Trophoblast cell (in vitro differentiated cells and primary cell): ENCODE results near the gene SETDB2.
A peak's percentile ranks its signal among the peaks of the same experiment; 100 is the strongest.

Experiments used
- DNase-seq, 2 donors: peaks; one replicate each; pipeline ENCODE4 v3.0.0-alpha.2; 2016
- H2AFZ ChIP-seq: 2 replicates; pipeline ENCODE4 v1.6.1; 2013; ENCODE audit warnings: low read length, moderate library complexity, mild to moderate bottlenecking; ENCODE audit not compliant: insufficient read depth, poor library complexity
- H2AK5ac ChIP-seq: 2 replicates; pipeline ENCODE4 v1.6.1; 2013; ENCODE audit warnings: mild to moderate bottlenecking, low read length
- H2BK120ac ChIP-seq: 2 replicates; pipeline ENCODE4 v1.6.1; 2013; ENCODE audit warnings: low read length, mild to moderate bottlenecking, moderate library complexity; ENCODE audit not compliant: insufficient read depth, poor library complexity
- H2BK12ac ChIP-seq: 2 replicates; pipeline ENCODE4 v1.6.1; 2013; ENCODE audit warnings: mild to moderate bottlenecking, low read length, moderate library complexity
- H2BK5ac ChIP-seq: 2 replicates; pipeline ENCODE4 v1.6.1; 2013; ENCODE audit warnings: low read length, low read depth, moderate library complexity, mild to moderate bottlenecking; ENCODE audit not compliant: poor library complexity
- H3K14ac ChIP-seq: 2 replicates; pipeline ENCODE4 v1.6.1; 2013; ENCODE audit warnings: mild to moderate bottlenecking, low read length
- H3K18ac ChIP-seq: 2 replicates; pipeline ENCODE4 v1.6.1; 2013; ENCODE audit warnings: mild to moderate bottlenecking, low read length
- H3K23ac ChIP-seq: 2 replicates; pipeline ENCODE4 v1.6.1; 2013; ENCODE audit warnings: low read length
- H3K27ac ChIP-seq: 2 replicates; pipeline ENCODE4 v1.5.1; 2013; ENCODE audit warnings: low read depth, mild to moderate bottlenecking, inconsistent platforms, low read length, moderate library complexity
- H3K27me3 ChIP-seq: 2 replicates; pipeline ENCODE4 v1.6.1; 2013; ENCODE audit warnings: inconsistent platforms, mild to moderate bottlenecking, low read length, moderate library complexity; ENCODE audit not compliant: insufficient read depth
- H3K36me3 ChIP-seq, 2 experiments: 1 replicate in 1 of 2; 2 replicates in 1 of 2; pipeline ENCODE4 v1.6.1; 2013; ENCODE audit warnings: low read length in 2 of 2, mild to moderate bottlenecking in 2 of 2, moderate library complexity in 1 of 2; ENCODE audit not compliant: insufficient read depth in 2 of 2, control insufficient read depth in 1 of 2
- H3K4ac ChIP-seq: 2 replicates; pipeline ENCODE4 v1.6.1; 2013; ENCODE audit warnings: low read depth, mild to moderate bottlenecking, low read length, moderate library complexity
- H3K4me1 ChIP-seq, 2 experiments: 1 replicate in 1 of 2; 2 replicates in 1 of 2; pipeline ENCODE4 v1.6.1; 2013; ENCODE audit warnings: low read length in 2 of 2, mild to moderate bottlenecking in 2 of 2, moderate library complexity in 1 of 2; ENCODE audit not compliant: insufficient read depth in 2 of 2, control insufficient read depth in 1 of 2
- H3K4me2 ChIP-seq: 2 replicates; pipeline ENCODE4 v1.6.1; 2013; ENCODE audit warnings: inconsistent platforms, mild to moderate bottlenecking, low read length, moderate library complexity
- H3K4me3 ChIP-seq: 2 replicates; pipeline ENCODE4 v1.5.1; 2013; ENCODE audit warnings: mild to moderate bottlenecking, low read depth, low read length, inconsistent platforms
- H3K79me1 ChIP-seq: one replicate; pipeline ENCODE4 v1.6.1; 2013; ENCODE audit warnings: low read length
- H3K79me2 ChIP-seq: 2 replicates; pipeline ENCODE4 v1.6.1; 2013; ENCODE audit warnings: low read length, mild to moderate bottlenecking; ENCODE audit not compliant: control insufficient read depth, insufficient read depth, poor library complexity
- H3K9ac ChIP-seq: 2 replicates; pipeline ENCODE4 v1.6.1; 2013; ENCODE audit warnings: mild to moderate bottlenecking, low read length
- H3K9me3 ChIP-seq: 2 replicates; pipeline ENCODE4 v1.6.1; 2013; ENCODE audit warnings: low read depth, mild to moderate bottlenecking, control low read depth, inconsistent platforms, low read length; ENCODE audit not compliant: insufficient read depth
- H4K12ac ChIP-seq: 2 replicates; pipeline ENCODE4 v1.6.1; 2013; ENCODE audit warnings: low read depth, mild to moderate bottlenecking, low read length, moderate library complexity
- H4K8ac ChIP-seq: 2 replicates; pipeline ENCODE4 v1.6.1; 2013; ENCODE audit warnings: low read depth, mild to moderate bottlenecking, low read length, moderate library complexity
- H4K91ac ChIP-seq: one replicate; pipeline ENCODE4 v1.6.1; 2013; ENCODE audit warnings: low read depth, mild to moderate bottlenecking, low read length, moderate library complexity
- WGBS: extraction: QIAGEN DNeasy Blood & Tissue Kit; methylation state at CpG from one replicate; pipeline ENCODE4 v1.1.7; 2013; ENCODE audit warnings: missing lambda C conversion rate; ENCODE audit not compliant: insufficient read length, insufficient coverage; ENCODE audit errors: extremely low coverage; 5-methylcytosine and 5-hydroxymethylcytosine counted together

SETDB2 gene

DNA sequence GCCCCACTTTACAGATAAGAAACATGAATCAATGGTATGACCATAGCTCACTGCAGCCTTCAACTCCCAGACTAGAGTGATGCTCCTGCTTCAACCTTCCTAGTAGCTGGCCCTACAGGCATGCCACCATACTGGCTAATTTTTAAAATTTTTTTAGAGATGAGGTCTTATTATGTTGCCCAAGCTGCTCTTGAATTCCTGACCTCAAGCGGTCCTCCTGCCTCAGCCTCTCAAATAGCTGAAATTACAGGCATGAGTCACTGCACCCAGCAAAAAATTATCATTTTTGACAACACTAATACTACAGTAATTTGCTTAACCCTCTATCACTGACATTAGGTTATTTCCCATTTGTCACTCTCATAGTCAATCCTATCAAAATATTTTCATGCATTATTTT lies 15.0 kb upstream of the SETDB2 start:
- H3K9ac ChIP-seq, result no peak overlapping the region
- WGBS, result no CpG with 5 or more reads among the region's 1 CpG

DNA sequence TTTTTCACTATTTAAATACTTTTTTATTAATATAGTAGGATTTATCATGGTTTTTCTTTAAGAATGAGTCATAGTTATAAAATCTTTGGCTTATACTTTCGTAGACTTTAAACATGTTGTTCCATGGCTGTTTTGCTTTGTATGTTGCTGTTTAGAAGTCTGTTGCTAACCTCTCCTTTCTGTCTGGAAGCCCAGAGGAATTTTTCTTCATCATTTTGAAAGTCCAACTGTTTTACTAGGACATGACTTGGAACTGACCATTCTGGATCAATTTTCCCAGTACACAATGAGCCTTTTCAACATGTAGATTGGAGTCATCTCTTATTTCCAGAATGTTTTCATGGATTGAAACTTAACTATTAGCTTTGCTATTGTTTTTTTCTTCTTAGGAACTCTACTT lies 8.1 kb upstream of the SETDB2 start:
- no peak overlapping the region for H3K27ac ChIP-seq
- H2BK5ac ChIP-seq, result no peak overlapping the region
- no peak overlapping the region for H2AK5ac ChIP-seq
- H3K4ac ChIP-seq, result no peak overlapping the region
- no peak overlapping the region for H4K8ac ChIP-seq
- no peak overlapping the region for H4K91ac ChIP-seq
- no peak overlapping the region for H3K23ac ChIP-seq
- DNase-seq, result no peak
- H2AFZ ChIP-seq, result no peak overlapping the region
- WGBS, result no CpG with 5 or more reads among the region's 1 CpG
- no peak overlapping the region for H3K4me2 ChIP-seq
- H3K14ac ChIP-seq, result no peak overlapping the region
- H3K4me1 ChIP-seq, result no peaks in the 10 kb centered on the region
- no peak overlapping the region for H2BK120ac ChIP-seq
- no peaks in the 10 kb centered on the region for H3K79me2 ChIP-seq
- no peaks in the 10 kb centered on the region for H3K79me1 ChIP-seq
- H3K27me3 ChIP-seq, result no peaks in the 10 kb centered on the region
- H3K36me3 ChIP-seq, result no peaks in the 10 kb centered on the region
- H3K18ac ChIP-seq, result no peak overlapping the region
- H3K9me3 ChIP-seq, result no peaks in the 10 kb centered on the region
- H3K9ac ChIP-seq, result no peak overlapping the region
- no peak overlapping the region for H4K12ac ChIP-seq
- H3K4me3 ChIP-seq, result no peak overlapping the region
- no peak overlapping the region for H2BK12ac ChIP-seq

More for the DNA sequence above, 15.0 kb upstream of the SETDB2 start:
- Histone ChIP-seq H3K27me3 (no peaks in the 10 kb centered on the region), H3K4me1 (no peaks in the 10 kb centered on the region), H3K27ac (no peak overlapping the region), H2BK5ac (no peak overlapping the region), H3K23ac (no peak overlapping the region), H2AFZ (no peak overlapping the region), H3K4me3 (no peak overlapping the region), H4K8ac (no peak overlapping the region), H2AK5ac (no peak overlapping the region), H3K79me1 (no peaks in the 10 kb centered on the region), H3K9me3 (no peaks in the 10 kb centered on the region), H3K36me3 (no peaks in the 10 kb centered on the region), H2BK12ac (no peak overlapping the region), H3K18ac (no peak overlapping the region), H3K14ac (no peak overlapping the region), H4K91ac (no peak overlapping the region), H3K4me2 (no peak overlapping the region), H3K79me2 (no peaks in the 10 kb centered on the region), H2BK120ac (no peak overlapping the region), H3K4ac (no peak overlapping the region), H4K12ac (no peak overlapping the region)
- DNase-seq, result peak; percentile 91 to 96

- no peak overlapping the region for H3K4me2 ChIP-seq
- no peak overlapping the region for H4K12ac ChIP-seq
- H3K18ac ChIP-seq, result no peak overlapping the region
- no peak overlapping the region for H3K23ac ChIP-seq
- DNase-seq, result peak in 1 of 2 donors; percentile 51
- no peak overlapping the region for H3K4ac ChIP-seq
- H3K36me3 ChIP-seq, result no peaks in the 10 kb centered on the region
- no peaks in the 10 kb centered on the region for H3K79me1 ChIP-seq
- no peak overlapping the region for H3K4me3 ChIP-seq
- H2BK12ac ChIP-seq, result no peak overlapping the region
- no peak overlapping the region for H3K27ac ChIP-seq
- H2BK120ac ChIP-seq, result no peak overlapping the region
- H3K27me3 ChIP-seq, result no peaks in the 10 kb centered on the region
- no CpG with 5 or more reads among the region's 3 CpGs for WGBS
- no peak overlapping the region for H2AFZ ChIP-seq
- H2AK5ac ChIP-seq, result no peak overlapping the region
- H3K9ac ChIP-seq, result no peak overlapping the region
- no peak overlapping the region for H3K14ac ChIP-seq
- no peaks in the 10 kb centered on the region for H3K4me1 ChIP-seq
- H2BK5ac ChIP-seq, result no peak overlapping the region
- H3K79me2 ChIP-seq, result no peaks in the 10 kb centered on the region
- no peak overlapping the region for H4K91ac ChIP-seq
- H4K8ac ChIP-seq, result no peak overlapping the region
- no peaks in the 10 kb centered on the region for H3K9me3 ChIP-seq
These were observed 7.2 kb upstream of the SETDB2 start for GRCh38 chr13:49436890-49437289.

GRCh38 chr13:49437705-49438104 lies 6.4 kb upstream of the SETDB2 start:
- H2BK5ac ChIP-seq, result no peak overlapping the region
- no peaks in the 10 kb centered on the region for H3K4me1 ChIP-seq
- no CpG with 5 or more reads among the region's 7 CpGs for WGBS
- no peak overlapping the region for H3K18ac ChIP-seq
- H2BK120ac ChIP-seq, result no peak overlapping the region
- H3K23ac ChIP-seq, result no peak overlapping the region
- H3K36me3 ChIP-seq, result no peaks in the 10 kb centered on the region
- no peak overlapping the region for H3K9ac ChIP-seq
- no peaks in the 10 kb centered on the region for H3K27me3 ChIP-seq
- H3K79me1 ChIP-seq, result no peaks in the 10 kb centered on the region
- no peaks in the 10 kb centered on the region for H3K9me3 ChIP-seq
- no peak overlapping the region for H3K4me2 ChIP-seq
- no peak overlapping the region for H3K27ac ChIP-seq
- no peak overlapping the region for H2AFZ ChIP-seq
- H2BK12ac ChIP-seq, result no peak overlapping the region
- no peak overlapping the region for H4K8ac ChIP-seq
- H3K4ac ChIP-seq, result no peak overlapping the region
- H2AK5ac ChIP-seq, result no peak overlapping the region
- DNase-seq, result no peak
- no peak overlapping the region for H4K91ac ChIP-seq
- no peak overlapping the region for H4K12ac ChIP-seq
- H3K4me3 ChIP-seq, result no peak overlapping the region
- no peaks in the 10 kb centered on the region for H3K79me2 ChIP-seq
- no peak overlapping the region for H3K14ac ChIP-seq
